BJ (cell line): ENCODE data around the gene PTPRC. TPM values are rescaled to one million over a fixed set of nuclear protein-coding genes. Genes with fewer than 3 reads are reported as not detected.

Source experiments
- CTCF ChIA-PET: fragments of 350-600 bp; formaldehyde crosslinking; extraction: SDS; loops from one replicate; lab custom pipeline; 2021; ENCODE audit warnings: antibody characterized with exemption, inconsistent platforms; lab: Yijun Ruan, JAX
- POLR2A ChIA-PET: fragments of 300-600 bp; sonication (Branson Sonifier 250); formaldehyde crosslinking; extraction: SDS; loops from one replicate; lab custom pipeline; 2021; ENCODE audit warnings: antibody characterized with exemption; lab: Charles Lee
- DNase-seq: peaks from one replicate; pipeline ENCODE4 v3.0.0-alpha.2; 2011; ENCODE audit warnings: low read depth
- H3K27me3 ChIP-seq: 2 replicates; pipeline ENCODE4 v1.6.0; 2011; ENCODE audit warnings: low read length; ENCODE audit not compliant: control insufficient read depth, insufficient read depth
- H3K36me3 ChIP-seq: 2 replicates; pipeline ENCODE4 v1.5.1; 2011; ENCODE audit warnings: low read length; ENCODE audit not compliant: control insufficient read depth, insufficient read depth
- H3K4me3 ChIP-seq: 2 replicates; pipeline ENCODE4 v1.5.1; 2011; ENCODE audit warnings: low read depth, mild to moderate bottlenecking, control low read depth, low read length
- polyA plus RNA-seq: library from polyadenylated mRNA; depleted of rRNA; stranded (reverse); fragments of >200 nt; gene quantifications from 2 replicates; pipeline ENCODE4 v1.2.3, GENCODE V29; 2011
- TF ChIP-seq, protein P1 (sequence below): IDR thresholded peaks from 2 replicates; pipeline ENCODE4 v1.5.1; 2011; ENCODE audit warnings: low read depth, mild to moderate bottlenecking, control low read depth, inconsistent platforms, low read length, moderate library complexity; ENCODE audit not compliant: insufficient read depth

The PTPRC gene
- polyA plus RNA-seq, 1 experiment: 0.22 TPM

- ChIA-PET POLR2A (no interaction called here), CTCF (no interaction called here)
- DNase-seq: no peak
- TF ChIP-seq, protein P1, sequence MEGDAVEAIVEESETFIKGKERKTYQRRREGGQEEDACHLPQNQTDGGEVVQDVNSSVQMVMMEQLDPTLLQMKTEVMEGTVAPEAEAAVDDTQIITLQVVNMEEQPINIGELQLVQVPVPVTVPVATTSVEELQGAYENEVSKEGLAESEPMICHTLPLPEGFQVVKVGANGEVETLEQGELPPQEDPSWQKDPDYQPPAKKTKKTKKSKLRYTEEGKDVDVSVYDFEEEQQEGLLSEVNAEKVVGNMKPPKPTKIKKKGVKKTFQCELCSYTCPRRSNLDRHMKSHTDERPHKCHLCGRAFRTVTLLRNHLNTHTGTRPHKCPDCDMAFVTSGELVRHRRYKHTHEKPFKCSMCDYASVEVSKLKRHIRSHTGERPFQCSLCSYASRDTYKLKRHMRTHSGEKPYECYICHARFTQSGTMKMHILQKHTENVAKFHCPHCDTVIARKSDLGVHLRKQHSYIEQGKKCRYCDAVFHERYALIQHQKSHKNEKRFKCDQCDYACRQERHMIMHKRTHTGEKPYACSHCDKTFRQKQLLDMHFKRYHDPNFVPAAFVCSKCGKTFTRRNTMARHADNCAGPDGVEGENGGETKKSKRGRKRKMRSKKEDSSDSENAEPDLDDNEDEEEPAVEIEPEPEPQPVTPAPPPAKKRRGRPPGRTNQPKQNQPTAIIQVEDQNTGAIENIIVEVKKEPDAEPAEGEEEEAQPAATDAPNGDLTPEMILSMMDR: no peak
- H3K36me3 ChIP-seq: no peaks in the 10 kb centered on the region
- no peaks in the 10 kb centered on the region for H3K27me3 ChIP-seq
- no peak overlapping the region for H3K4me3 ChIP-seq
These were observed 17.7 kb upstream of the PTPRC start for GRCh38 chr1:198620951-198621824.

DNA sequence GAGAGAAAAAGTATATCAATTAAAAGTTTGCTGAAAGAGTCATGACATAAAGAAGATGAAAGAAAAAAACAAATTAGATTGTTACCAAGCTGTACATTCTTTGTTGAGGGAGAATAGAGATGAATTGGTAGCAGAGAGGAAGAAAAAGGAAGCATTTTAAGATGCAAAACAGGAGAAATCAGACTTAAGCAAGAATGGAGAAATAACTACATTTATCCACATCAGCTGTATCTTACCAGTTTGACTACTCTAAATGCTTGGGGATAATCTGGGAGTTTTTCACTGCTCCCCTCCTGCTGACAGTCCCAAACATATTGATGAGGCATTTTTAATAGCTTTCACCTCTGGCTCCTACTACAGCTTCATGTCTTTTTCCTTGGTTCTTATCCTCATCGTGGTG is 16.8 kb upstream of the PTPRC start:
- Histone ChIP-seq H3K36me3 (no peaks in the 10 kb centered on the region), H3K27me3 (no peaks in the 10 kb centered on the region), H3K4me3 (no peak overlapping the region)
- TF ChIP-seq, protein P1: no peak
- ChIA-PET CTCF (no interaction called here), POLR2A (no interaction called here)
- no peak for DNase-seq

DNA sequence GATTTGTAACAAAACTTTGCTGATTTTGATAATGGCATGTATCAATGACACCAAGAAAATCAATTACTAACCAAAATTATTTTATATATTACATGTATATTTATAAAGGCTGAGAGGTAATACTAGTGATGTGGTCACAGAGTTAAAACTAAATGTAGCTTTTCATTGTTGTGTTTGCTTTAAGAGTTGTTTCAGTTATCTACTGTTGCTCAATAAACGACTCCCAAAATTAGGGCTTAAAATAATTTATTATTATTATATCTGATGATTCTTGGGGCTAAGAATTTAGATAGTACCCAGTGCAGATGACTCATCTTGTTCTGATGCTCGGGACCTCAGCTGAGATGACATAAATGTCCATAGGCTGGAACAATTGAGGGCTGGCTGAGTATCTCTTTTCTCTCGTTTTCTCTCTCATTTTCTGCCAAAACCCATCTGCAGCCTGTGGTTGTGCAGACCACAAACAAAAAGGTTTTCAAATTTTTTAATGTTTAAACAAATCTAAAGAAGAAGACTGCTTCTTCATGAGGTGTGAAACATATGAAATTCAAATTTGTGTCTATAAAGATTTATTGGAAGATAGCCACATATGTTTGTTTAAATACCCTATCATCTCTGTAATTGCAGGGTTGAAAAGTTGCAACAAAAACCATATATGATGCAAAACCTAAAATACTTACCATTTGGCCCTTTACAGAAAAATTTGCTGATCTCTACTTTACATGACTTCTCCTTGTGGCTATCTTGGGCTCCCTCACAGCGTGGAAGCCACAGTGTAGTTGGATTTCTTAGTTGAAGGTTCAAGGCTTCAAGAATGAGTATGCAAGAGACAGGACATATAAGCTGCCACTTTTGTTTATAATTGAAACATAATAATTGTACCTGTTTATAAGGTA is 14.8 kb upstream of the PTPRC start:
- ChIA-PET CTCF (interaction anchor here (0.6 to 1.9 kb wide), 4 partner anchors 10 to 69 kb away, joined by 3 to 6 read pairs (median 3); no protein-coding TSS in a partner anchor), POLR2A (interaction anchor here (0.6 kb wide), 1 partner anchor 328 kb away, joined by 4 read pairs; no protein-coding TSS in a partner anchor)
- DNase-seq: no peak
- Histone ChIP-seq H3K36me3 (no peaks in the 10 kb centered on the region), H3K4me3 (no peak overlapping the region), H3K27me3 (no peaks in the 10 kb centered on the region)
- TF ChIP-seq, protein P1: no peak

- DNase-seq: no peak
- ChIA-PET CTCF (interaction anchor here (0.6 to 1.5 kb wide), 3 partner anchors 11 to 68 kb away, joined by 3 read pairs; no protein-coding TSS in a partner anchor), POLR2A (no interaction called here)
- Histone ChIP-seq H3K36me3 (no peaks in the 10 kb centered on the region), H3K4me3 (no peak overlapping the region), H3K27me3 (no peaks in the 10 kb centered on the region)
- TF ChIP-seq, protein P1: no peak
These were observed 14.2 kb upstream of the PTPRC start for GRCh38 chr1:198624648-198624980.
